H1 (cell line): ENCODE results near the gene FJX1.

ENCODE experiments used
- ASH2L ChIP-seq: fragments of 200-600, 300-600 bp; sonication (generic); IDR thresholded peaks from one replicate; pipeline ENCODE4 v1.7.1; 2017; ENCODE audit warnings: low read length
- BCL11A ChIP-seq, 2 experiments: IDR thresholded peaks; one replicate each; pipeline ENCODE4 v1.6.1; 2011; ENCODE audit warnings: low read depth in 2 of 2, low read length in 2 of 2, mild to moderate bottlenecking in 2 of 2
- BRCA1 ChIP-seq: IDR thresholded peaks from 2 replicates; pipeline ENCODE4 v1.6.1; 2012; ENCODE audit warnings: low read depth, low read length, improper control_type of control experiment
- CBX5 ChIP-seq: fragments of 300-800, 300-1000 bp; sonication (generic); IDR thresholded peaks from 2 replicates; pipeline ENCODE4 v1.7.1; 2016; ENCODE audit warnings: antibody characterized with exemption, low read length, low read depth
- CHD2 ChIP-seq: IDR thresholded peaks from 2 replicates; pipeline ENCODE4 v1.6.1; 2012; ENCODE audit warnings: low read length, improper control_type of control experiment
- CREB1 ChIP-seq: IDR thresholded peaks from 2 replicates; pipeline ENCODE4 v1.6.1; 2012; ENCODE audit warnings: inconsistent platforms
- EZH2 ChIP-seq: fragments of 200-600 bp; sonication (generic); IDR thresholded peaks from 2 replicates; pipeline ENCODE4 v1.7.1; 2012; ENCODE audit warnings: low read depth, mild to moderate bottlenecking, moderate library complexity, low read length, inconsistent platforms; ENCODE audit not compliant: severe bottlenecking
- GABPA ChIP-seq: IDR thresholded peaks from 2 replicates; pipeline ENCODE4 v1.6.1; 2011; ENCODE audit warnings: mild to moderate bottlenecking, low read length, moderate library complexity, borderline replicate concordance; ENCODE audit not compliant: insufficient read depth
- HDAC2 ChIP-seq, 2 experiments: fragments of 300-600 bp in 1 of 2; sonication (generic) in 1 of 2; IDR thresholded peaks; 2 replicates each; pipeline ENCODE4 v1.6.1; 2011 to 2012; ENCODE audit warnings: low read depth in 2 of 2, low read length in 2 of 2, mild to moderate bottlenecking in 2 of 2, moderate library complexity in 2 of 2, borderline replicate concordance in 1 of 2, inconsistent platforms in 1 of 2
- POLR2A ChIP-seq, 2 experiments: IDR thresholded peaks; 1 replicate in 1 of 2; 2 replicates in 1 of 2; pipeline ENCODE4 v1.6.1; 2011; ENCODE audit warnings: low read depth in 2 of 2, low read length in 2 of 2, mild to moderate bottlenecking in 2 of 2; ENCODE audit errors: control extremely low read depth in 1 of 2
- RNF2 ChIP-seq: fragments of 200-900, 300-1000 bp; sonication (generic); IDR thresholded peaks from 2 replicates; pipeline ENCODE4 v1.7.1; 2016; ENCODE audit warnings: borderline replicate concordance, low read depth, mild to moderate bottlenecking, antibody characterized with exemption, low read length; ENCODE audit not compliant: poor library complexity, severe bottlenecking; ENCODE audit errors: missing control alignments
- TEAD4 ChIP-seq: IDR thresholded peaks from 2 replicates; pipeline ENCODE4 v1.6.1; 2012; ENCODE audit warnings: low read depth, low read length, inconsistent platforms, mixed read lengths
- TF ChIP-seq, protein P1 (sequence below), 3 experiments: IDR thresholded peaks; 1 replicate in 2 of 3; 2 replicates in 1 of 3; pipeline versions ENCODE4 v1.5.1 to v1.6.1; 2011; ENCODE audit warnings: low read length in 3 of 3, mild to moderate bottlenecking in 3 of 3, inconsistent platforms in 2 of 3, low read depth in 1 of 3, moderate library complexity in 1 of 3; ENCODE audit not compliant: insufficient read depth in 1 of 3; ENCODE audit errors: control extremely low read depth in 1 of 3

DNA sequence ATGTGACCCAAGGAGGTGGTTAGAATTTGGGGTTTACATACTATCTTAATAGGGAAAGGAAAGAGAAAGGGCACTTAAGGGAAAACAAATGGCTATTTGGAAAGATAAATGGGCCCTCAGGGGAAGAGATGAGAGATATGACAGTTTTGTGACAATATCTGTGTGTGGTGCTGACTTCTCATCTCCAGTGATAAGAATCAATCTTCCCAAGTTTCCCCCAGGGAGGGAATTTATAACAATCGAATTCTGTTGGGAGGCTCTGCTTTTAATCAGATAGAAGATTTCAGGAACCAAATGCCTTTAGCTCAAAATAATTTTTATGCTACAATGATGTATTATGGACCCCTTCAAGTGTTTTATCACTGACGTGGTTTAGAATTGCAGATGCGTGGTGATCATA is 46.6 kb upstream of the FJX1 start:
- TF ChIP-seq RNF2, result no peak
- no peak for TF ChIP-seq CBX5
- TF ChIP-seq, protein P1, sequence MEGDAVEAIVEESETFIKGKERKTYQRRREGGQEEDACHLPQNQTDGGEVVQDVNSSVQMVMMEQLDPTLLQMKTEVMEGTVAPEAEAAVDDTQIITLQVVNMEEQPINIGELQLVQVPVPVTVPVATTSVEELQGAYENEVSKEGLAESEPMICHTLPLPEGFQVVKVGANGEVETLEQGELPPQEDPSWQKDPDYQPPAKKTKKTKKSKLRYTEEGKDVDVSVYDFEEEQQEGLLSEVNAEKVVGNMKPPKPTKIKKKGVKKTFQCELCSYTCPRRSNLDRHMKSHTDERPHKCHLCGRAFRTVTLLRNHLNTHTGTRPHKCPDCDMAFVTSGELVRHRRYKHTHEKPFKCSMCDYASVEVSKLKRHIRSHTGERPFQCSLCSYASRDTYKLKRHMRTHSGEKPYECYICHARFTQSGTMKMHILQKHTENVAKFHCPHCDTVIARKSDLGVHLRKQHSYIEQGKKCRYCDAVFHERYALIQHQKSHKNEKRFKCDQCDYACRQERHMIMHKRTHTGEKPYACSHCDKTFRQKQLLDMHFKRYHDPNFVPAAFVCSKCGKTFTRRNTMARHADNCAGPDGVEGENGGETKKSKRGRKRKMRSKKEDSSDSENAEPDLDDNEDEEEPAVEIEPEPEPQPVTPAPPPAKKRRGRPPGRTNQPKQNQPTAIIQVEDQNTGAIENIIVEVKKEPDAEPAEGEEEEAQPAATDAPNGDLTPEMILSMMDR (IDR thresholded peaks at IDR 0.05; ENCODE audit: control extremely low read depth in 1 of 3, insufficient read depth in 1 of 3, low read depth in 1 of 3, low read length in 3 of 3), result no peak
- TF ChIP-seq EZH2, result no peak
- no peak for TF ChIP-seq HDAC2 (IDR thresholded peaks at IDR 0.05; ENCODE audit: borderline replicate concordance in 1 of 2, low read depth in 2 of 2, low read length in 2 of 2)
- TF ChIP-seq ASH2L, result no peak
- no peak for TF ChIP-seq BCL11A (IDR thresholded peaks at IDR 0.05; ENCODE audit: low read depth in 2 of 2, low read length in 2 of 2)
- no peak for TF ChIP-seq CHD2
- TF ChIP-seq BRCA1, result no peak
- TF ChIP-seq CREB1, result no peak
- TF ChIP-seq GABPA, result no peak
- TF ChIP-seq TEAD4, result no peak
- no peak for TF ChIP-seq POLR2A (IDR thresholded peaks at IDR 0.05; ENCODE audit: control extremely low read depth in 1 of 2, low read depth in 2 of 2, low read length in 2 of 2)
